Testis (tissue), 2 donors: ENCODE data around the gene ADD1.

ENCODE experiments used
- POLR2A ChIP-seq: fragments of 450-650 bp; IDR thresholded peaks from one replicate; pipeline ENCODE4 v1.6.1; 2017; ENCODE audit warnings: antibody characterized with exemption, mild to moderate bottlenecking, moderate library complexity
- TF ChIP-seq, protein P1 (sequence below), 3 experiments: fragments of 450-650 bp in 2 of 3; fragments of 200-600 bp in 1 of 3; sonication (generic) in 1 of 3; IDR thresholded peaks; one replicate each; pipeline ENCODE4 v1.5.1; 2016 to 2019; ENCODE audit warnings: antibody characterized with exemption in 3 of 3, mild to moderate bottlenecking in 2 of 3, moderate library complexity in 1 of 3

DNA sequence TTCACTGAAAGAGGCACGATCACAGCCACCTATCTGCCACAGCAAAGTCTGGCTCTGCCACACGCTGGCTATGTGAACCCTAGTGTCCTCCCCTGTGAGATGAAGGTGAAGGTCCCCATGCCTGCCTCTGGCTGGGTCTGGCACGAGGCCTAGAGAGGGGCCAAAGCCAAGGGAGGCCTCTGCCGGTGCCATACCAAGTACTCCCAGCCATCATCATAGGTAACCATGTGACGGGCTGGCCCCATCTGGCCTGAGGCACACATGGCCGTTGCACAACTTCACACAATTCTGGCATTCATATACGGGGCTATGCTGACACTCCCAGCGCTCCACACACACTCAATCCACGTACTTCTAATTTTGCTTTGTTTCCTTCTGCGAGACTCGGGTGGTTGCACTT lies 104.3 kb downstream of the ADD1 start:
- TF ChIP-seq POLR2A = no peak
- TF ChIP-seq, protein P1, sequence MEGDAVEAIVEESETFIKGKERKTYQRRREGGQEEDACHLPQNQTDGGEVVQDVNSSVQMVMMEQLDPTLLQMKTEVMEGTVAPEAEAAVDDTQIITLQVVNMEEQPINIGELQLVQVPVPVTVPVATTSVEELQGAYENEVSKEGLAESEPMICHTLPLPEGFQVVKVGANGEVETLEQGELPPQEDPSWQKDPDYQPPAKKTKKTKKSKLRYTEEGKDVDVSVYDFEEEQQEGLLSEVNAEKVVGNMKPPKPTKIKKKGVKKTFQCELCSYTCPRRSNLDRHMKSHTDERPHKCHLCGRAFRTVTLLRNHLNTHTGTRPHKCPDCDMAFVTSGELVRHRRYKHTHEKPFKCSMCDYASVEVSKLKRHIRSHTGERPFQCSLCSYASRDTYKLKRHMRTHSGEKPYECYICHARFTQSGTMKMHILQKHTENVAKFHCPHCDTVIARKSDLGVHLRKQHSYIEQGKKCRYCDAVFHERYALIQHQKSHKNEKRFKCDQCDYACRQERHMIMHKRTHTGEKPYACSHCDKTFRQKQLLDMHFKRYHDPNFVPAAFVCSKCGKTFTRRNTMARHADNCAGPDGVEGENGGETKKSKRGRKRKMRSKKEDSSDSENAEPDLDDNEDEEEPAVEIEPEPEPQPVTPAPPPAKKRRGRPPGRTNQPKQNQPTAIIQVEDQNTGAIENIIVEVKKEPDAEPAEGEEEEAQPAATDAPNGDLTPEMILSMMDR (IDR thresholded peaks at IDR 0.05) = no peak
